AG20443 (cell line): ENCODE measurements around the gene NEURL1B.

Experiments used
- DNase-seq: peaks from one replicate; pipeline ENCODE4 v3.0.0; 2012; ENCODE audit warnings: low spot score, mixed read lengths

Gene NEURL1B

GRCh38 chr5:172730981-172731679 lies 90.1 kb downstream of the NEURL1B start:
- DNase-seq = no peak

GRCh38 chr5:172731680-172732074 lies 90.6 kb downstream of the NEURL1B start:
- no peak for DNase-seq

- no peak for DNase-seq
These were observed 91.3 kb downstream of the NEURL1B start for GRCh38 chr5:172732201-172732865.

- peak; percentile 93 for DNase-seq
These were observed 92.3 kb downstream of the NEURL1B start for GRCh38 chr5:172733131-172733973.

- no peak for DNase-seq
These were observed 92.9 kb downstream of the NEURL1B start for GRCh38 chr5:172733974-172734346.

GRCh38 chr5:172735141-172735831 lies 94.2 kb downstream of the NEURL1B start:
- no peak for DNase-seq

GRCh38 chr5:172736508-172737135 lies 95.6 kb downstream of the NEURL1B start:
- no peak for DNase-seq

GRCh38 chr5:172739375-172739774 lies 98.3 kb downstream of the NEURL1B start:
- no peak for DNase-seq

- peak; percentile 89 for DNase-seq
These were observed 99.6 kb downstream of the NEURL1B start for GRCh38 chr5:172740428-172741205.
